ENCODE results near the gene KCNK16.
A peak's percentile ranks its signal among the peaks of the same experiment; 100 is the strongest.

GRCh38 chr6:39280247-39280731 lies 42.2 kb downstream of the KCNK16 start:
- TF ChIP-seq CTCF (IDR thresholded peaks at IDR 0.05) (peak in 2 of 6 experiments; percentile 20), POLR2A (IDR thresholded peaks at IDR 0.05) (peak; percentile 47 to 52)
